OCI-LY3 (cell line): Measurements from ENCODE around the gene C19orf12.

ENCODE experiments used
- H2AFZ ChIP-seq: fragments of 200-600, 300-600 bp; shearing (Covaris generic); 2 replicates; pipeline ENCODE4 v1.6.0; 2014; ENCODE audit warnings: antibody characterized with exemption, low read depth, low read length
- H3K27ac ChIP-seq: fragments of 200-600, 300-600 bp; sonication (generic); 2 replicates; pipeline ENCODE4 v1.5.1; 2014; ENCODE audit warnings: mild to moderate bottlenecking, low read length, moderate library complexity, mixed read lengths
- H3K27me3 ChIP-seq: fragments of 200-600, 300-600 bp; sonication (generic); 2 replicates; pipeline ENCODE4 v1.6.1; 2014; ENCODE audit warnings: low read depth, low read length, mixed read lengths
- H3K36me3 ChIP-seq: fragments of 200-600, 300-600 bp; sonication (generic); replicated peaks from 2 replicates; pipeline ENCODE3; 2014; ENCODE audit warnings: low read depth, low read length, mixed read lengths
- H3K4me1 ChIP-seq: fragments of 300-600, 200-600 bp; sonication (generic); 2 replicates; pipeline ENCODE4 v1.6.1; 2014; ENCODE audit warnings: low read length, mixed read lengths
- H3K4me2 ChIP-seq: fragments of 200-600, 300-600 bp; sonication (generic); 2 replicates; pipeline ENCODE4 v1.6.1; 2014; ENCODE audit warnings: low read length, mixed read lengths
- H3K4me3 ChIP-seq: fragments of 300-600, 200-600 bp; sonication (generic); 2 replicates; pipeline ENCODE4 v1.5.1; 2014; ENCODE audit warnings: antibody characterized with exemption, mild to moderate bottlenecking, low read length, moderate library complexity
- H3K79me2 ChIP-seq: fragments of 300-600, 200-600 bp; shearing (Covaris generic); 2 replicates; pipeline ENCODE4 v1.6.1; 2014; ENCODE audit warnings: mild to moderate bottlenecking, low read length, mixed read lengths
- H3K9ac ChIP-seq: fragments of 300-600, 200-600 bp; shearing (Covaris generic); 2 replicates; pipeline ENCODE4 v1.6.0; 2014; ENCODE audit warnings: mild to moderate bottlenecking, low read length, moderate library complexity
- H3K9me3 ChIP-seq: fragments of 200-600, 300-600 bp; shearing (Covaris generic); 2 replicates; pipeline ENCODE4 v1.6.1; 2014; ENCODE audit warnings: low read length, mixed read lengths; ENCODE audit not compliant: insufficient read depth
- H4K20me1 ChIP-seq: fragments of 200-600, 300-600 bp; sonication (generic); 2 replicates; pipeline ENCODE4 v1.6.1; 2016; ENCODE audit warnings: low read length, mixed read lengths; ENCODE audit not compliant: insufficient read depth
- CTCF ChIP-seq: fragments of 200-600, 300-600 bp; sonication (generic); IDR thresholded peaks from 2 replicates; pipeline ENCODE4 v1.5.1; 2014; ENCODE audit warnings: antibody characterized with exemption, low read length, low read depth
- EZH2phosphoT487 ChIP-seq: fragments of 200-600 bp; shearing (Covaris generic); IDR thresholded peaks from 2 replicates; pipeline ENCODE4 v1.6.1; 2018; ENCODE audit warnings: antibody characterized with exemption, mixed run types, low read depth

The C19orf12 gene

GRCh38 chr19:29750001-29750400, 34.9 kb upstream of the C19orf12 start:
- Histone ChIP-seq H3K4me3 (no peak overlapping the region), H4K20me1 (no peaks in the 10 kb centered on the region), H3K79me2 (no peaks in the 10 kb centered on the region), H3K9me3 (no peaks in the 10 kb centered on the region), H3K27ac (no peak overlapping the region), H2AFZ (no peak overlapping the region), H3K4me1 (no peaks in the 10 kb centered on the region), H3K4me2 (no peak overlapping the region), H3K9ac (no peak overlapping the region), H3K36me3 (no peaks in the 10 kb centered on the region), H3K27me3 (peaks cover 11% of the 10 kb centered on the region; the same call in 1 of the 2 replicates)
- TF ChIP-seq EZH2phosphoT487, result no peak
- TF ChIP-seq CTCF, result no peak

GRCh38 chr19:29748996-29749849, 34.2 kb upstream of the C19orf12 start:
- TF ChIP-seq EZH2phosphoT487 (no peak), CTCF (no peak)
- no peaks in the 10 kb centered on the region for H3K36me3 ChIP-seq
- H3K79me2 ChIP-seq, result no peaks in the 10 kb centered on the region
- H2AFZ ChIP-seq, result no peak overlapping the region
- no peak overlapping the region for H3K4me2 ChIP-seq
- H3K9me3 ChIP-seq, result no peaks in the 10 kb centered on the region
- H3K27ac ChIP-seq, result no peak overlapping the region
- no peak overlapping the region for H3K4me3 ChIP-seq
- H3K27me3 ChIP-seq, result peaks cover 11% of the 10 kb centered on the region; the same call in 1 of the 2 replicates
- no peak overlapping the region for H3K9ac ChIP-seq
- no peaks in the 10 kb centered on the region for H4K20me1 ChIP-seq
- no peaks in the 10 kb centered on the region for H3K4me1 ChIP-seq

- no peak overlapping the region for H2AFZ ChIP-seq
- 0 out of 2 replicates have a peak, but pooled peaks cover 10% of the 10 kb centered on the region for H3K27me3 ChIP-seq
- no peak overlapping the region for H3K4me2 ChIP-seq
- no peaks in the 10 kb centered on the region for H3K36me3 ChIP-seq
- H3K9me3 ChIP-seq, result no peaks in the 10 kb centered on the region
- H3K9ac ChIP-seq, result no peak overlapping the region
- H4K20me1 ChIP-seq, result no peaks in the 10 kb centered on the region
- TF ChIP-seq CTCF (peak; percentile 14; the same call in 1 of the 2 replicates), EZH2phosphoT487 (no peak)
- no peaks in the 10 kb centered on the region for H3K79me2 ChIP-seq
- no peaks in the 10 kb centered on the region for H3K4me1 ChIP-seq
- no peak overlapping the region for H3K27ac ChIP-seq
- no peak overlapping the region for H3K4me3 ChIP-seq
Measured at GRCh38 chr19:29745253-29745652, 30.2 kb upstream of the C19orf12 start.

GRCh38 chr19:29743681-29744080, 28.6 kb upstream of the C19orf12 start:
- Histone ChIP-seq H3K4me1 (no peaks in the 10 kb centered on the region), H3K27me3 (0 out of 2 replicates have a peak, but pooled peaks cover 10% of the 10 kb centered on the region), H2AFZ (no peak overlapping the region), H4K20me1 (no peaks in the 10 kb centered on the region), H3K79me2 (no peaks in the 10 kb centered on the region), H3K9ac (no peak overlapping the region), H3K9me3 (no peaks in the 10 kb centered on the region), H3K36me3 (no peaks in the 10 kb centered on the region), H3K27ac (no peak overlapping the region), H3K4me3 (no peak overlapping the region), H3K4me2 (no peak overlapping the region)
- TF ChIP-seq CTCF (no peak), EZH2phosphoT487 (no peak)
